VCaP (cell line): ENCODE measurements around the gene RBFOX1.

ENCODE experiments used
- H3K27ac ChIP-seq: fragments of 450-650 bp; 2 replicates; pipeline ENCODE4 v1.5.1; 2017
- CTCF ChIP-seq: fragments of 450-650 bp; conservative IDR thresholded peaks from 2 replicates; pipeline ENCODE4 v1.5.1; 2017; ENCODE audit warnings: mild to moderate bottlenecking, moderate library complexity

RBFOX1 gene

GRCh38 chr16:7705885-7706284 lies 373.2 kb downstream of the RBFOX1 start:
- no peak overlapping the region for H3K27ac ChIP-seq
- TF ChIP-seq CTCF, result no peak

GRCh38 chr16:7709186-7709585 lies 376.5 kb downstream of the RBFOX1 start:
- no peak for TF ChIP-seq CTCF
- no peak overlapping the region for H3K27ac ChIP-seq

GRCh38 chr16:7713244-7713643 lies 380.6 kb downstream of the RBFOX1 start:
- no peak overlapping the region for H3K27ac ChIP-seq
- no peak for TF ChIP-seq CTCF

GRCh38 chr16:7714775-7715174 lies 382.1 kb downstream of the RBFOX1 start:
- no peak for TF ChIP-seq CTCF

GRCh38 chr16:7716660-7717550 lies 384.3 kb downstream of the RBFOX1 start:
- no peak for TF ChIP-seq CTCF
- no peak overlapping the region for H3K27ac ChIP-seq

More at GRCh38 chr16:7714775-7715174, 382.1 kb downstream of the RBFOX1 start:
- H3K27ac ChIP-seq, result no peak overlapping the region

GRCh38 chr16:7722761-7723160 lies 390.1 kb downstream of the RBFOX1 start:
- H3K27ac ChIP-seq, result no peak overlapping the region
- TF ChIP-seq CTCF, result no peak

GRCh38 chr16:7731141-7731540 lies 398.5 kb downstream of the RBFOX1 start:
- TF ChIP-seq CTCF, result no peak

More at GRCh38 chr16:7731141-7731540, 398.5 kb downstream of the RBFOX1 start:
- no peak overlapping the region for H3K27ac ChIP-seq
